GM12801 (cell line): ENCODE results near the gene CPD.

Experiments
- TF ChIP-seq, protein P1 (sequence below): IDR thresholded peaks from one replicate; pipeline ENCODE4 v1.5.1; 2011; ENCODE audit warnings: control low read depth; ENCODE audit not compliant: insufficient read length; ENCODE audit errors: extremely low read depth

The CPD gene

DNA sequence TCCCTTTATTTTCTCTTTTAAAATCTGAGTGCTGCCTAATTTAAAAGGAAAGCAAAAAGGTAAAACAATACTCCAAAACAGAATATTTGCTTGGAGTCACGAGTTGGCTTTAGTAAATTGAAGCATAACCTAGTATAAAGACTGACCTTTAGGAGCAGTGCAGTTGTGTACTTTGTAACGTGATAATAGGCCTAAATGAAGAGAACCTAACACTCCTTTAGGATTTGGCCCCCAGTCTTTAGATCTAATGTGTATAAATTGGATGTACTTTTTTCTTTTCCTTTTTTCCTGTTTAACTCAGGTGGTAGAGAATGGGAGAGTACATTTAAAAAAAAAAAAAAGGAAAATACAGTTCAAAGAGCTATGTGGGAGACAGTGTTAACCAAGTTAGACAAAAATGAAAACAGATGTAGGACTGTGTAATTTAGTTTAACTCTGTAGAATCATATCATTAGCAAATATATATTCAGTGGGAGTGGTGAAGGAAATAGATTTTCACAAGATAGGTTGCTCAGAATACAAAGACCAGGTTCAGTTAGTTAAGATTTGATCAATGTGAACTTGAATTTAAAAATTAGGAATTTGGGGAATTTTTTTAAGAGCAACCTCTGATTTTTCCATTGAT is 16.8 kb downstream of the CPD start:
- TF ChIP-seq, protein P1, sequence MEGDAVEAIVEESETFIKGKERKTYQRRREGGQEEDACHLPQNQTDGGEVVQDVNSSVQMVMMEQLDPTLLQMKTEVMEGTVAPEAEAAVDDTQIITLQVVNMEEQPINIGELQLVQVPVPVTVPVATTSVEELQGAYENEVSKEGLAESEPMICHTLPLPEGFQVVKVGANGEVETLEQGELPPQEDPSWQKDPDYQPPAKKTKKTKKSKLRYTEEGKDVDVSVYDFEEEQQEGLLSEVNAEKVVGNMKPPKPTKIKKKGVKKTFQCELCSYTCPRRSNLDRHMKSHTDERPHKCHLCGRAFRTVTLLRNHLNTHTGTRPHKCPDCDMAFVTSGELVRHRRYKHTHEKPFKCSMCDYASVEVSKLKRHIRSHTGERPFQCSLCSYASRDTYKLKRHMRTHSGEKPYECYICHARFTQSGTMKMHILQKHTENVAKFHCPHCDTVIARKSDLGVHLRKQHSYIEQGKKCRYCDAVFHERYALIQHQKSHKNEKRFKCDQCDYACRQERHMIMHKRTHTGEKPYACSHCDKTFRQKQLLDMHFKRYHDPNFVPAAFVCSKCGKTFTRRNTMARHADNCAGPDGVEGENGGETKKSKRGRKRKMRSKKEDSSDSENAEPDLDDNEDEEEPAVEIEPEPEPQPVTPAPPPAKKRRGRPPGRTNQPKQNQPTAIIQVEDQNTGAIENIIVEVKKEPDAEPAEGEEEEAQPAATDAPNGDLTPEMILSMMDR = no peak

DNA sequence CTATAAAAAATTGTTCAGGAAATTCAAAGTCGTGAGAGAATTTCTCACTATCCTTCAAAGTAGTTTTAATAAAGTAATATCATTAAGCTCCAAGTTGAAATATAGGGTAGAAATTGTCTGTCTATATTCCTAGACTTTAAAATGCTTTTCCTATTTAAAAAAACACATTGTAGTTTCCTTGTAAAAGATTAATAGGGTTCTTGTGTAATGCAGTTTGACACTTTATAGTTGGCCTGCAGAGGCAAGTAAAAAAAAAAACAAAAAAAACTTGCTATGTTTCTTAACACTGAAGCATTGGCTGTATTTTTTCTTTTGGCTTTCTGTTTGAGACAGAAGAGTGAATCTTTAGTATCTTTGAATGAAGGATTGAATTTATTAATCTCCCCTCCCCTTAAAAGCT is 17.4 kb downstream of the CPD start:
- TF ChIP-seq, protein P1 = no peak

DNA sequence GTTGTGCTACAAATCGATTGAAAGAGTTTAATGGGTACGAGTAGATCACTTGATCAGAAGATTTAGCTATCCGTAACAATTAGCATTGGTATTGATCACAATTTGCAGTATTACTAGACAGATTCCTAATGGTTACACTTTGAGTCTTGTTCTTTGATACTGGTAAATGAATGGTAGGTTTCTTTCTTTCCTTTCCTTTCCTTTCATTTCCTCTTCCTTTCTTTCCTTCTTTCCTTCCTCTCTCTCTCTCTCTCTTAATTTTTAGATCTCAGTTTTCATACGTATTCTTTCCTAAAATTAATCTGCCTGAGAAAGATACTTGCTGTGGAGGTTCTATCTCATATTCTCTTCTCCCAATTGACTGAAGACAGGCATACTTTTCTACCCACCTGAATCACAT is 17.9 kb downstream of the CPD start:
- TF ChIP-seq, protein P1 = no peak

DNA sequence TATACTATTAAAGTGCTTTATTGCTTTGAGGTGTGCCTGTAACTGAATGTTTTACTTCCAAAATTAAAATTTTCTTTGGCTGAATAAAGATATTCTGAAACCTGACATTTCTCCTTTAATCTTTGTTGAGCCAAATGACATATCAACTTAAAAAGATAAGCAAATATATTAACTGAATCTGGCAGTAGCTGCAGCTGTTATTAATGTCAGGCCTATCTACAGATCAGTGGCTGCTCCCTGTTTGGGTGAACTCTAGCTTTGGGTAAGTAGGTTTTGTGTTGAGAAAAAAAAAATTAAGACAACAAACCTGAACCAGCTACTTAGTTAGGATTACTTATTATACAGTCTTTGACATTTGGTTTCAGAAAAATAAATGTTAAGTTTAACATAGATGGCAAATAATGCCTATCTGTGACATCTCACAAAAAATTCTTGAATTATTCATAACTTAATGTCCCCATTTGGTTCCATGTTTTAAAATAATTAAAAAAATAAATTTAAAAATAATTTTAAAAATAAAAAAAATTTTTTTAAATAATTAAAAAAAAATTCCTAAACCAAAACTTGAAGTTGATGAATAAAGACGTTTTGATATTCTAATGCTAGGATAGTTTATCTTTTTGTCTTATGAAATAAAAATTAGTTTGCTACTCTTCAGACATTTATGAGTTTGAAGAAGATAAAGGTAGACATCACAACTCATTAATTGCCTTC is 19.8 kb downstream of the CPD start:
- TF ChIP-seq, protein P1 = no peak

DNA sequence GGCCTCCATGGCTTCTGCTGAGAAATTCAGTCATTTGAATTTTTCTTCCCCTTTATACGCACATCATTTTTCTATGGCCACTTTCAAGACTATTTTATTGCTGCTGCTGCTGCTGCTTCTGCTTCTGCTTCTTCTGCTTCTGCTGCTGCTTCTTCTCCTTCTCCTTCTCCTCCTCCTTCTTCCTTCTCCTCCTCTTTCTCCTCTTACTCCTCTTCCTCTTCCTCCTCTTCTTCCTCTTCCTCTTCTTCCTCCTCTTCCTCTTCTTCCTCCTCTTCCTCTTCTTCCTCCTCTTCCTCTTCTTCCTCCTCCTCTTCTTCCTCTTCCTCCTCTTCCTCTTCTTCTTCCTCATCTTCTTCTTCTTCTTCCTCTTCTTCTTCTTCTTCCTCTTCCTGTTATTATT is 22.4 kb downstream of the CPD start:
- TF ChIP-seq, protein P1 = no peak

DNA sequence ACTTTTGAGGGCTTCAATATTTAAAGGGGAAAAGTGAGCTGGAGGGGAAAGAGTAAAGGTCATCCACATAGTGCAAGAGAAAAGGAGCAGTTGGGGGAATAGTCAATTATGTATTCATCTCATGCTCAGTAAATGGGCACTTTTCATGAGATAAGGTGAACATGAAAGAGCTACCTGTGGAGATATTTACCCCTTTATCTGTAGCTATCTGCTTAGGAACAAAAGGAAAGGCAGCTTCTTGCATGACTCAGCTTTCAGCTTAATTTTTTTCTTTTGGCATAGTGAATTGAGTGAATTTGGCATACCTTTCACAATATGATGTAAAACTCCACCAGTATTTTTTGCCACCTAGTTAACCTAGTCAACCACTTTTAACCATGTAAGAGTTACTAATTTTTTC is 26.4 kb downstream of the CPD start:
- TF ChIP-seq, protein P1 = no peak

DNA sequence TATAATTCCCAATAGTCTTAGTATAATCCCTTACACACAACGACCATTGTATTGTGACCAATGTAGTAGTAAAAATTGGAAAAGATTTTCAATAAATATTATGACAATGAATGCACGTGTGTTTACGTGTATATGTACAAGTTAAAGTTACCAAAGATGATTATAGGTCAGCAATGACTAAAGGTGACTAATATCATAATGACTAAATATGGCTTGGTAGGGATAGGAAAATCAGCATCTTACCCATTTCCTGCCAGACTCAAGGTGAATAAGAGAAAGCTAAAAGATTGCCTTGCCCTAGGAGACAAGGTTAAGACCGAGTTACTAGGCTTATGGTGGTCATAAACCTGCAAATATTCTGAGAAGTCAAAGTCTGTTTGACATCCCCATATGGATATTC is 34.4 kb downstream of the CPD start:
- TF ChIP-seq, protein P1 = no peak
